ENCODE results near the gene TBC1D8B. TPM values are rescaled to one million over a fixed set of nuclear protein-coding genes. Genes with fewer than 3 reads are reported as not detected.
A peak's percentile ranks its signal among the peaks of the same experiment; 100 is the strongest.

TBC1D8B gene
- total RNA-seq, 1 experiment from 2014 or later = 6.2 TPM

DNA sequence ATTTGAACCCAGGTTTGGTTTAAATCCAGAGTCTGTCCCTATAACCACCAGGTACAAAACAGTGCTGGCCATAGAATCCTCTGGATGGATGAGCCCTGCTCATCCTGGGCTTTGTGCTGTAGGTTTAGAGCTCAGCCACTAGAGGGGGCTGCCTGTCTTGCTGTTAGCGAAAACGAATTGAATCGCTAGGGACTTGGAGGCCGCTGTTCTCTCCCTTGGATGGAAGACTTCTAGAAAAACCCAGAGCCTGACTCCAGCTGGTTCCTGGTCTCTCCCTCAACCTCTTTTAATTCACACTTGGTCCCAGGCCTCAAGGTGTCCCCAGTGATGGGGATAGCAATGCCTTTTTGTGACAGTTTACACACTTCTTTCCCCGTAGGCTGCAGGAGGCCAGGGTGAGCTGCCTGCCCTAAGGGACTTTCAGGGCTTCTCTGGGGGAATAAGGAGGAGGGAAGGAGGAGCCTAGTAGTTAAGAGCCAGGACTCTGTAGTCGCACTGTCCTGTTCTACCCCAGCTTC is 92.0 kb downstream of the TBC1D8B start:
- in situ Hi-C loops (cut with HindIII; ENCODE audit: low pct_unique_long_range_greater_than_20kb, low sequenced_read_pairs) = no loop called here
- DNase-seq (ENCODE audit: low read depth) = peak; percentile 62

- in situ Hi-C loops (cut with HindIII; ENCODE audit: low pct_unique_long_range_greater_than_20kb, low sequenced_read_pairs) = no loop called here
- peak; percentile 41 for DNase-seq (ENCODE audit: low read depth)
Measured at GRCh38 chrX:106894978-106895452, 92.5 kb downstream of the TBC1D8B start.

- in situ Hi-C loops (cut with HindIII; ENCODE audit: low pct_unique_long_range_greater_than_20kb, low sequenced_read_pairs) = no loop called here
- peak; percentile 26 for DNase-seq (ENCODE audit: low read depth)
Measured at GRCh38 chrX:106897259-106897658, 94.8 kb downstream of the TBC1D8B start.

DNA sequence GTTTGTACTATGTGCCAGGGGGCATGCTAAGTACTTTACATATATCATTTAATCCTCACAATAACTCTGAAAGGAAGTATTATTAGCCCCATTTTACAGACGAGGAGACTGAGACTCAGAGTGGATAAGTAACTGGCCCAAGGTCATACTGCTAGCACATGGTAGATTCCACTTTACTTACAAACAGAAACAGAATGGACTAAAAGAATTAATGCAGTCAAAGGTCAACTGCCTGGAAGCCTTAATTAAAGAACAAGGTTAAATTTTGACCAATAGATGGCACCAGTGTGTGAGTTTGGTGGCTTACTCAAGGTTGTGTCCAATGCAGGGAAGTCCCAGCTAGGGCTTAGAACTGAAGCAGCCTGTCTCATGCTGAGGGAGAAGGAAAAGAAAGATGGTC is 96.0 kb downstream of the TBC1D8B start:
- peak; percentile 59 for DNase-seq (ENCODE audit: low read depth)
- in situ Hi-C loops (cut with HindIII; ENCODE audit: low pct_unique_long_range_greater_than_20kb, low sequenced_read_pairs) = no loop called here

GRCh38 chrX:106899276-106899675 is 96.8 kb downstream of the TBC1D8B start:
- in situ Hi-C loops (cut with HindIII; ENCODE audit: low pct_unique_long_range_greater_than_20kb, low sequenced_read_pairs) = no loop called here
- DNase-seq (ENCODE audit: low read depth) = no peak

GRCh38 chrX:106899841-106900240 is 97.4 kb downstream of the TBC1D8B start:
- no peak for DNase-seq (ENCODE audit: low read depth)

GRCh38 chrX:106901341-106901740 is 98.9 kb downstream of the TBC1D8B start:
- in situ Hi-C loops (cut with HindIII; ENCODE audit: low pct_unique_long_range_greater_than_20kb, low sequenced_read_pairs) = no loop called here
- DNase-seq (ENCODE audit: low read depth) = no peak

More at GRCh38 chrX:106899841-106900240, 97.4 kb downstream of the TBC1D8B start:
- in situ Hi-C loops (cut with HindIII; ENCODE audit: low pct_unique_long_range_greater_than_20kb, low sequenced_read_pairs) = no loop called here

DNA sequence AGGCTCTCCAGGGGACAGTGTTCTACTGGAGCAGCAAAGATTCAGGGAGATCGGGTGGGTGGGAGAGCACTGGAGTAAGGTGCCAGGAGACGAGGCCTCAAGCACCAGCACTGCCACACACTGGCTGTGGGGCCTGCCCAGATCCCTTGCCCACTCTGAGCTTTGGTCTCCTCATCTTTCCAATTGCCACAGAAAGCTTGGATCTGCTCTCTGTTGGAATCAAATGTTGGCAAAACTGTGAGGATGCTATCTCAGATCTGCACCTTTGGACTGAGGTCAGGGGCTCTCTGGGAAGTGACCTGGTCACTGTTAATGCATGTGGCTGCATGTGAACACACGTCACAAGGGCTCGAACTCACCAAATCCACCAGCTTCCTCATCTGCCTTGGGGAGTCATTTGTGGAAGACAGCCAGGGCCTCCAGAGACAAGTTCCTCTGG is 99.3 kb downstream of the TBC1D8B start:
- in situ Hi-C loops (cut with HindIII; ENCODE audit: low pct_unique_long_range_greater_than_20kb, low sequenced_read_pairs) = no loop called here
- no peak for DNase-seq (ENCODE audit: low read depth)

DNA sequence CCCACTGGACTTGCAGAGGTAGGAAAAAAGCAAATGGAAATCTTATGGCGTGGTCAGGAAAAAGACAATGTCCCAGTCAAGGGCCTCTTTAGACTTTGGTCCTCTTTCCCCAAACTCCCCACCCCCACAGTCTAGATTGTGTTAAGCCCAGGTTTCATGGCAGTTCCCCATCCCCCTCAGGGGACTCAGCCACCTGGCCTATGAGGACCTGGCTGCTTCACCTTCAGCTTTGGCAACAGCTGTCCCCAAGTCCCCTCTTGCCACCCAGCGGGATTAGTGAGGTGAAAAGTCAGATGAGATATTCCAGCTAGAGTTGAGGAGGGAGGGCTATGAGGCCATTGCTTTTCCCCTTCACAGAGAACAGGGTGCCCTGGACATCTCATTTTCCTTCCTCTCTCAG is 100.2 kb downstream of the TBC1D8B start:
- DNase-seq (ENCODE audit: low read depth) = no peak
- in situ Hi-C loops (cut with HindIII; ENCODE audit: low pct_unique_long_range_greater_than_20kb, low sequenced_read_pairs) = no loop called here

- in situ Hi-C loops (cut with HindIII; ENCODE audit: low pct_unique_long_range_greater_than_20kb, low sequenced_read_pairs) = no loop called here
Measured at GRCh38 chrX:106903291-106903824, 100.9 kb downstream of the TBC1D8B start, which contains the start of gene RIPPLY1. TSS of gene RIPPLY1 (minus strand) at chrX:106903341. CDS start at chrX:106903287, 54 bp downstream.

DNA sequence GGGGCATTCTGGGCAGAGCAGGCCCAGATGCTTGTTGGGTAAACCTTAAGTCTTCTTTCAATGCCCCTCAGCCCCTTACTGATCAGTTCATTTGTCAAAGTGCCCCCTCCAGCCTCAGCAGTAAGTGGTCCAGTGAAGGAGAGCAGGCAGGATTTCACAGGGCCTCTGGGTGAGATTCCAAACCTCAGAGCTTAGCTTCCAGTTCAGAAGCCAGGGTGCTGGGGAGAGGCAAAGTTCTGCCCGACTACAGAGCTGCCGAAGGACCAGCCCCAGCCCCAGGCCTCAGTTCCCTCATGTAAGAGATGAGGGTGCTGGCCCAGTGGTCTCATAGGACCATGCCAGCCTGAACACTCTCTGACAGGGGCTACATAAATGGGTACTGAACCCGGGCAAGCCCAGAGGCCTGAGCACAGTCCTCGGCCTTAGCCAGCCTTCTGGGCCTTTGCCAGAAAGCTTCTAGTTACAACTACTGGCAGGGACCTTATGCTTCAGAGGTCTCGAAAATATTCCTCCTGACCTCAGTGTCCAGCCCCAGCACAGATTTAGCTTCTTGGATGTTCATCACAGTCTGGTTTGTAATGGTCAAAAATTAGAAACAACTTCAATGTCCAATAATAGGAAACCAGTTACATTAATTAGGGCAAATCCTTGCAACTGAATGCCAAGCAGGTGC is 101.5 kb downstream of the TBC1D8B start:
- in situ Hi-C loops (cut with HindIII; ENCODE audit: low pct_unique_long_range_greater_than_20kb, low sequenced_read_pairs) = no loop called here
- DNase-seq (ENCODE audit: low read depth) = no peak

More at GRCh38 chrX:106903291-106903824, 100.9 kb downstream of the TBC1D8B start, which contains the start of gene RIPPLY1:
- no peak for DNase-seq (ENCODE audit: low read depth)

GRCh38 chrX:106905064-106905708 is 102.7 kb downstream of the TBC1D8B start:
- in situ Hi-C loops (cut with HindIII; ENCODE audit: low pct_unique_long_range_greater_than_20kb, low sequenced_read_pairs) = no loop called here

DNA sequence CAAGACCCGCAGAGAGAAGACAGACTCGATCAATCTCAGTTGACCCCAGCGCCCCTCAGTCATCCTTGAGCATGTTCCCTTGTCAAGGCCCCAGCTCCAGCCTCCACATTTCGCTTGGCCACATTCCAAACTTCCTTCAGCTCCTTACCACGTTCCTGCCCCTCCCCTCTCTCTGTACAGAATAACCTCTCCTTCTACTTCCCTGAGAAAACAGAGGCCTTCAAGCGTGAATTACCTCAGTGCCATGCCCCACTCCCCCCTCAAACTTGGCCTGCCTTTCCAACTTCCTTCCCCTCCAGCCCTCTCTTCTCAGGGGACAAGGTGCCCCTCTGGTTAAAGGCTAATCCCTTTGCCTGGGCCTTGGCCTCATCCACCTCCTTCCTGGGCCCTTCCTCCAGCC is 103.9 kb downstream of the TBC1D8B start:
- in situ Hi-C loops (cut with HindIII; ENCODE audit: low pct_unique_long_range_greater_than_20kb, low sequenced_read_pairs) = no loop called here
- DNase-seq (ENCODE audit: low read depth) = peak; percentile 67

More at GRCh38 chrX:106905064-106905708, 102.7 kb downstream of the TBC1D8B start:
- no peak for DNase-seq (ENCODE audit: low read depth)

DNA sequence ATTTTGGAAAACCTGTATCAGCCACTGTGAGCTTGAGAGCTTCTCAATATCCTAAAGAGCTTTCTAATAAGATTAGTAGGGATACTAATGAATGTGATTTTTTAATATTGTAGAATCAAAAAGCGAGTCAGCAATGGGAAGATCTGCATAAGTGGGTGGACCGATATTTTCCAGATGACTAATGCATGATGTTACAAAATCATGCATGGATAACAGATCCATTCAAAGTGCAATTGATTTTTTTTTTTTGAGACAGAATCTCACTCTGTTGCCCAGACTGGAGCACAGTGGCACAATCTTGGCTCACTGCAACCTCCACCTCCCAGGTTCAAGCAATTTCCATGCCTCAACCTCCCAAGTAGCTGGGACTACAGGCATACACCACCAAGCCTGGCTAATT is 110.4 kb downstream of the TBC1D8B start:
- no peak for DNase-seq (ENCODE audit: low read depth)
- in situ Hi-C loops (cut with HindIII; ENCODE audit: low pct_unique_long_range_greater_than_20kb, low sequenced_read_pairs) = no loop called here

- in situ Hi-C loops (cut with HindIII; ENCODE audit: low pct_unique_long_range_greater_than_20kb, low sequenced_read_pairs) = no loop called here
- DNase-seq (ENCODE audit: low read depth) = peak; percentile 65
Measured at GRCh38 chrX:106917830-106918500, 115.5 kb downstream of the TBC1D8B start.

- in situ Hi-C loops (cut with HindIII; ENCODE audit: low pct_unique_long_range_greater_than_20kb, low sequenced_read_pairs) = no loop called here
- no peak for DNase-seq (ENCODE audit: low read depth)
Measured at GRCh38 chrX:106919932-106920452, 117.5 kb downstream of the TBC1D8B start, which contains the start of gene CLDN2. TSS of gene CLDN2 (plus strand) at chrX:106920402. CDS start at chrX:106928229, 7,827 bp downstream.

DNA sequence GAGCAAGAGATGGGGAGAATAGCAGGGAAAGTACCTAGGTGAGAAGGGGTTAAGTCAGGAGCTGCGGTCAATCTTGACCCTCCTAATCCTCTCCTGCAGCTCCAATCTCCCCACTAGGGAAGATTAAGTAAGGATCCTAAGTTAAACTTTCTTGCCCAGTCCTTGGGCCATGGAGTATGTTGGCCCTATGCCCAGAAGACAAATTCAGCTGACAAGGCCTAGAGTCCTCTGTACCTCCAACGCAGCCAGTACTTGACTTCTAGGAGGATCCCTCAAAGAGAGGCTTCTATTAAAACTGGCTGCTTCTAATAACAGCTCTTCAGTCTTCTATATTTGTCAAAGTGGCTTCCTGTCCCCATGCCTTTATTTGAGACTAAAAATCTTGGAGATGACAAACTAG is 119.2 kb downstream of the TBC1D8B start:
- DNase-seq (ENCODE audit: low read depth) = no peak
- in situ Hi-C loops (cut with HindIII; ENCODE audit: low pct_unique_long_range_greater_than_20kb, low sequenced_read_pairs) = no loop called here

Data from Caki2 (cell line).